Gastrocnemius medialis (tissue), 4 donors: ENCODE results near the gene ADH4.

ENCODE experiments used
- CTCF ChIP-seq, 5 experiments: fragments of 450-650 bp in 3 of 5; fragments of 200-600 bp in 2 of 5; sonication (generic) in 2 of 5; IDR thresholded peaks in 4 of 5; conservative IDR thresholded peaks in 1 of 5; 1 replicate in 4 of 5; 2 replicates in 1 of 5; pipeline ENCODE4 v1.5.1; 2016 to 2019; ENCODE audit warnings: antibody characterized with exemption in 5 of 5, mild to moderate bottlenecking in 3 of 5, moderate library complexity in 3 of 5
- POLR2A ChIP-seq, 2 donors: fragments of 450-650 bp; IDR thresholded peaks; one replicate each; pipeline ENCODE4 v1.6.1; 2017; ENCODE audit warnings: antibody characterized with exemption in 2 of 2, mild to moderate bottlenecking in 2 of 2, moderate library complexity in 2 of 2

GRCh38 chr4:99179626-99180025 lies 35.5 kb upstream of the ADH4 start:
- TF ChIP-seq CTCF (IDR thresholded peaks at IDR 0.05 in 4 of 5, conservative IDR thresholded peaks at IDR 0.05 in 1 of 5) (no peak), POLR2A (IDR thresholded peaks at IDR 0.05) (no peak)
